ENCODE results near the gene SMIM12.

DNA sequence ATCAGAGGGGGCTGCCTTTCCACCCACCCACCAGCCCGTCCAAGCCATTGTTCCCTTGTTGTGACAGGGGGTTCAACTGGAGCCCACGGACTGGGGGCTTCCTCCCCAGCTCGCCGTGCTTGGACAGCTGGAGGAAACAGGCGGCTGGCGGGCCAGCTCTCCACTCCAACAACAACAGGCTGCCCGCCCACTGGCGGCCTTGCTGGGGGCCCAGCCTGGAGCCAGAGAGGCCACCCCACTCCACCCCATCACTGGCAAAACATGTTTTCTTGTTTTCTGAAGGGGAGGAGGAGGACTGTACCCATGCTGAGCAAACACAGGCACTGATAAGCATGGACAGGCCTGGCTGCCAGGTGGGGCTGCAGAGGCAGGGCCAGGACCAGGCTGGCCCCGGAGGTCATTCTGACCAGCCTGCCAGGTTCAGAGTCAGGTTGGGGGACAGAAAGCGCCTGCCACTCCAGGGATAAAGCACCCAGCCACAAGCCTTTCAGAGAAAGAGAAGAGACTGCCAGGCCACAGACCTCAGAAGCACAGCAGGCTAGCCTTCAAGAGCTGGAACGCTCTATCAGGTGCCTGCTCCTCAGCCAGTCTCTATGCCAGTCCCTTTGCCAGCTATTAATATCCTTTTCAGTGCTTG, 34.0 kb downstream of the SMIM12 start:
- TF ChIP-seq, protein P1, sequence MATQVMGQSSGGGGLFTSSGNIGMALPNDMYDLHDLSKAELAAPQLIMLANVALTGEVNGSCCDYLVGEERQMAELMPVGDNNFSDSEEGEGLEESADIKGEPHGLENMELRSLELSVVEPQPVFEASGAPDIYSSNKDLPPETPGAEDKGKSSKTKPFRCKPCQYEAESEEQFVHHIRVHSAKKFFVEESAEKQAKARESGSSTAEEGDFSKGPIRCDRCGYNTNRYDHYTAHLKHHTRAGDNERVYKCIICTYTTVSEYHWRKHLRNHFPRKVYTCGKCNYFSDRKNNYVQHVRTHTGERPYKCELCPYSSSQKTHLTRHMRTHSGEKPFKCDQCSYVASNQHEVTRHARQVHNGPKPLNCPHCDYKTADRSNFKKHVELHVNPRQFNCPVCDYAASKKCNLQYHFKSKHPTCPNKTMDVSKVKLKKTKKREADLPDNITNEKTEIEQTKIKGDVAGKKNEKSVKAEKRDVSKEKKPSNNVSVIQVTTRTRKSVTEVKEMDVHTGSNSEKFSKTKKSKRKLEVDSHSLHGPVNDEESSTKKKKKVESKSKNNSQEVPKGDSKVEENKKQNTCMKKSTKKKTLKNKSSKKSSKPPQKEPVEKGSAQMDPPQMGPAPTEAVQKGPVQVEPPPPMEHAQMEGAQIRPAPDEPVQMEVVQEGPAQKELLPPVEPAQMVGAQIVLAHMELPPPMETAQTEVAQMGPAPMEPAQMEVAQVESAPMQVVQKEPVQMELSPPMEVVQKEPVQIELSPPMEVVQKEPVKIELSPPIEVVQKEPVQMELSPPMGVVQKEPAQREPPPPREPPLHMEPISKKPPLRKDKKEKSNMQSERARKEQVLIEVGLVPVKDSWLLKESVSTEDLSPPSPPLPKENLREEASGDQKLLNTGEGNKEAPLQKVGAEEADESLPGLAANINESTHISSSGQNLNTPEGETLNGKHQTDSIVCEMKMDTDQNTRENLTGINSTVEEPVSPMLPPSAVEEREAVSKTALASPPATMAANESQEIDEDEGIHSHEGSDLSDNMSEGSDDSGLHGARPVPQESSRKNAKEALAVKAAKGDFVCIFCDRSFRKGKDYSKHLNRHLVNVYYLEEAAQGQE (IDR thresholded peaks at IDR 0.05; ENCODE audit: insufficient read depth in 1 of 2, low read depth in 2 of 2, low read length in 2 of 2): no peak
- no peak for TF ChIP-seq POLR2AphosphoS5 (IDR thresholded peaks at IDR 0.05; ENCODE audit: low read depth, low read length)

Data from PFSK-1 (cell line).